AG09319 (cell line): Measurements from ENCODE around the gene ZNF3.
A peak's percentile ranks its signal among the peaks of the same experiment; 100 is the strongest.

Experiments used
- DNase-seq: peaks from one replicate; pipeline ENCODE4 v3.0.0-alpha.2; 2010; ENCODE audit warnings: low read depth; ENCODE audit errors: extremely low read depth
- CTCF ChIP-seq: IDR thresholded peaks from 2 replicates; pipeline ENCODE4 v1.5.1; 2011; ENCODE audit warnings: low read depth, mild to moderate bottlenecking, inconsistent platforms, low read length, moderate library complexity

Gene ZNF3

DNA sequence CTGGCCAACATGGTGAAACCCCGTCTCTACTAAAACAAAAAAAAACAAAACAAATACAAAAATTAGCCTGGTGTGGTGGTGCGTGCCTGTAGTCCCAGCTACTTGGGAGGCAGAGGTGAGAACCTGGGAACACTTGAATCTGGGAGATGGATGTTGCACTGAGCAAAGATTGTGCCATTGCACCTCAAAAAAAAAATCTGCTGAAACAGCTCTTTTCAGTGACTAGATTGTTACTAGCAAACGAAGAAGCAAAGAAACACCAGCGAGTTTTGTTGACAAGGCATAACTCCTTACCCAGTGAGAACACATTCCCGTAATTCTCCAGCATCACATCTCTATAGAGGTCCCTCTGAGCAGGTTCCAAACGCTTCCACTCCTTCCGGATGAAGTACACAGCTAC is 6.7 kb downstream of the ZNF3 start:
- DNase-seq: no peak
- no peak for TF ChIP-seq CTCF

- TF ChIP-seq CTCF: no peak
- no peak for DNase-seq
These were observed 9.1 kb downstream of the ZNF3 start for GRCh38 chr7:100072462-100072861.

GRCh38 chr7:100071018-100071723 is 10.4 kb downstream of the ZNF3 start:
- no peak for DNase-seq
- no peak for TF ChIP-seq CTCF

GRCh38 chr7:100069991-100070390 is 11.5 kb downstream of the ZNF3 start:
- no peak for DNase-seq
- no peak for TF ChIP-seq CTCF

GRCh38 chr7:100066953-100067352 is 14.6 kb downstream of the ZNF3 start:
- no peak for DNase-seq

DNA sequence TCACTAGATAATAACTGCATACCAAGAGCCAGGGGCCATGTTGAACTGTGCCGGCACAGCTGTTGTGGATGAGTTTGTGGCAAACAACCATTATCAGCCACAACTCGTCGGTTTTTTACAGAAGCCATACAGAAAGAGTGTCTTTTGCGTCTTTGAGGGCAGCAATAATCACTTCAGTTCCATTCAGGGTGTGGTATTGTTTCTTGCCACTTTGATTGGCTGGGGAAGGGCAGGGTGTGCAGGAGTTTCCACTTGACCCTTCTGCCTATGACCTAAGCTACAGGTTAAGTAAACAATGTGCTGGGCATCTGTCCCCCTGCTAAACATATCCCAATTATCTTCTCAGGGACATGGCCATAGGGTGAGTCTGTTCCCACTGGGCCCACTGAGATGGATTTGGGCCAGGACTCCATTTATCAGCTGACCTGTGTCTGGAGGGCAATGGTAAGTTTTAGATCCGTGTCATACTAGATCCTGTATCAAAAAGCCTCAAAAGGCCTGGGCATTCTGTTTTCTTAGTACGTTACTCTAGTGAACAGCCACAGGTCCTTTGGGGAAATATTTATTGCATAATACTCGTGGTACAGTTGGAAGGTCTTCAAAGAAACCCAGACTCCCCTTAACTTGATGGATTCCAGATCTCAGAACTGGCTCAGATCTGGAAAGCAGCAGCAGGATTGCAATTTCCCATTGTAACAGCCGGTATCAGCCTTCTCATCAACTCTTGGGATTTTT is 15.9 kb downstream of the ZNF3 start:
- TF ChIP-seq CTCF: no peak
- DNase-seq: peak; percentile 87

More at GRCh38 chr7:100066953-100067352, 14.6 kb downstream of the ZNF3 start:
- TF ChIP-seq CTCF: no peak

DNA sequence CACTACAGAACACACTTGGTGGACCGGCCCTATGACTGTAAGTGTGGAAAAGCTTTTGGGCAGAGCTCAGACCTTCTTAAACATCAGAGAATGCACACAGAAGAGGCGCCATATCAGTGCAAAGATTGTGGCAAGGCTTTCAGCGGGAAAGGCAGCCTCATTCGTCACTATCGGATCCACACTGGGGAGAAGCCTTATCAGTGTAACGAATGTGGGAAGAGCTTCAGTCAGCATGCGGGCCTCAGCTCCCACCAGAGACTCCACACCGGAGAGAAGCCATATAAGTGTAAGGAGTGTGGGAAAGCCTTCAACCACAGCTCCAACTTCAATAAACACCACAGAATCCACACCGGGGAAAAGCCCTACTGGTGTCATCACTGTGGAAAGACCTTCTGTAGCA is 17.4 kb downstream of the ZNF3 start:
- no peak for TF ChIP-seq CTCF
- DNase-seq: no peak
